HepG2 (cell line): Measurements from ENCODE around the gene FNDC3B. TPM values are rescaled to one million over a fixed set of nuclear protein-coding genes. Genes with fewer than 3 reads are reported as not detected.
A peak's percentile ranks its signal among the peaks of the same experiment; 100 is the strongest.

Experiments
- ATRX ChIP-seq: sonication (generic); formaldehyde crosslinking; IDR thresholded peaks from 2 replicates; pipeline ENCODE4 v1.4.0; 2020; ENCODE audit warnings: missing genetic modification reagents, borderline replicate concordance
- CEBPB ChIP-seq: IDR thresholded peaks from 2 replicates; pipeline ENCODE4 v1.6.1; 2011; ENCODE audit warnings: low read depth, low read length, improper control_type of control experiment, borderline replicate concordance
- ELF3 ChIP-seq: IDR thresholded peaks from 2 replicates; pipeline ENCODE4 v1.6.1; 2016; ENCODE audit warnings: missing genetic modification reagents, missing compliant biosample characterization
- ISL2 ChIP-seq: sonication (generic); formaldehyde crosslinking; IDR thresholded peaks from 2 replicates; pipeline ENCODE4 v1.5.0; 2020; ENCODE audit warnings: missing genetic modification reagents
- MBNL3 ChIP-seq: fragments of 250-450 bp; sonication (Bioruptor Pico); conservative IDR thresholded peaks from 2 replicates; pipeline ENCODE4 v1.8.0; 2022; ENCODE audit warnings: mild to moderate bottlenecking, inconsistent platforms
- MLLT10 ChIP-seq: sonication (generic); formaldehyde crosslinking; IDR thresholded peaks from 2 replicates; pipeline ENCODE4 v1.4.0; 2020; ENCODE audit warnings: missing genetic modification reagents
- PHF5A ChIP-seq: IDR thresholded peaks from one replicate; pipeline ENCODE4 v1.6.1; 2018; ENCODE audit warnings: low read depth, missing genetic modification reagents; ENCODE audit not compliant: unreplicated experiment
- RAD51 ChIP-seq: fragments of 450-650 bp; IDR thresholded peaks from 2 replicates; pipeline ENCODE4 v1.6.1; 2016; ENCODE audit warnings: borderline replicate concordance
- RFX1 ChIP-seq: fragments of 450-650 bp; IDR thresholded peaks from 2 replicates; pipeline ENCODE4 v1.6.1; 2017
- RFXANK ChIP-seq: IDR thresholded peaks from 2 replicates; pipeline ENCODE4 v1.6.1; 2016
- SNAPC2 ChIP-seq: sonication (generic); formaldehyde crosslinking; IDR thresholded peaks from 2 replicates; pipeline ENCODE4 v1.8.1; 2022; ENCODE audit warnings: mild to moderate bottlenecking, missing genetic modification reagents
- TP53 ChIP-seq: sonication (generic); formaldehyde crosslinking; conservative IDR thresholded peaks from 2 replicates; pipeline ENCODE4 v1.4.0; 2020; ENCODE audit warnings: missing genetic modification reagents
- ZMYM2 ChIP-seq: sonication (generic); formaldehyde crosslinking; IDR thresholded peaks from 2 replicates; pipeline ENCODE4 v1.8.0; 2022; ENCODE audit warnings: mild to moderate bottlenecking, missing genetic modification reagents
- ZNF263 ChIP-seq: sonication (generic); formaldehyde crosslinking; IDR thresholded peaks from 2 replicates; pipeline ENCODE4 v1.4.0; 2020; ENCODE audit warnings: missing genetic modification reagents
- ZNF382 ChIP-seq: sonication (generic); formaldehyde crosslinking; IDR thresholded peaks from 2 replicates; pipeline ENCODE4 v1.5.0; 2020; ENCODE audit warnings: missing genetic modification reagents, mild to moderate bottlenecking, borderline replicate concordance
- ZNF446 ChIP-seq: sonication (generic); formaldehyde crosslinking; IDR thresholded peaks from 2 replicates; pipeline ENCODE4 v1.5.0; 2020; ENCODE audit warnings: mild to moderate bottlenecking, missing genetic modification reagents
- ZNF496 ChIP-seq: sonication (generic); formaldehyde crosslinking; IDR thresholded peaks from 2 replicates; pipeline ENCODE4 v1.8.1; 2023; ENCODE audit warnings: mild to moderate bottlenecking, moderate library complexity, missing genetic modification reagents; ENCODE audit not compliant: insufficient replicate concordance
- ZNF782 ChIP-seq: sonication (generic); formaldehyde crosslinking; IDR thresholded peaks from 2 replicates; pipeline ENCODE4 v1.4.0; 2020; ENCODE audit warnings: missing genetic modification reagents, mild to moderate bottlenecking, borderline replicate concordance
- ZNF790 ChIP-seq: sonication (generic); formaldehyde crosslinking; IDR thresholded peaks from 2 replicates; pipeline ENCODE4 v1.8.0; 2022; ENCODE audit warnings: missing genetic modification reagents, mild to moderate bottlenecking, borderline replicate concordance
- ZSCAN21 ChIP-seq: sonication (generic); formaldehyde crosslinking; IDR thresholded peaks from 2 replicates; pipeline ENCODE4 v1.8.0; 2022; ENCODE audit warnings: mild to moderate bottlenecking, missing genetic modification reagents, moderate library complexity, borderline replicate concordance
- ZSCAN30 ChIP-seq: sonication (generic); formaldehyde crosslinking; IDR thresholded peaks from 2 replicates; pipeline ENCODE4 v1.5.0; 2020; ENCODE audit warnings: mild to moderate bottlenecking, missing genetic modification reagents
- polyA plus RNA-seq, 8 experiments: library from polyadenylated mRNA; depleted of rRNA in 3 of 8; stranded (reverse) in 7 of 8; unstranded in 1 of 8; fragments of >200 nt; fragmentation: Illumina TruSeq in 4 of 8; extraction: Trizol in 4 of 8; gene quantifications; 2 replicates each; pipeline versions ENCODE4 v1.2.1 to v1.2.3, GENCODE V29; 2011 to 2016; ENCODE audit warnings: low read depth in 4 of 8, missing spikeins in 1 of 8, mixed read lengths in 1 of 8; ENCODE audit not compliant: insufficient read depth in 1 of 8
- total RNA-seq, 5 experiments: library from RNA; depleted of rRNA; stranded (reverse); fragments of >200 nt; fragmentation: Illumina TruSeq; extraction: Trizol; gene quantifications; 2 replicates each; pipeline ENCODE4 v1.2.3, GENCODE V29; 2016; ENCODE audit warnings: low read depth in 1 of 5
- TF ChIP-seq, protein P1 (sequence below): sonication (generic); formaldehyde crosslinking; IDR thresholded peaks from 2 replicates; pipeline ENCODE4 v1.5.0; 2020; ENCODE audit warnings: missing genetic modification reagents
- TF ChIP-seq, protein P2 (sequence below): sonication (generic); formaldehyde crosslinking; IDR thresholded peaks from 2 replicates; pipeline ENCODE4 v1.4.0; 2020; ENCODE audit warnings: missing genetic modification reagents, borderline replicate concordance
- TF ChIP-seq, protein P3 (sequence below): sonication (generic); formaldehyde crosslinking; IDR thresholded peaks from 2 replicates; pipeline ENCODE4 v1.4.0; 2020; ENCODE audit warnings: missing genetic modification reagents
- TF ChIP-seq, protein P4 (sequence below): sonication (generic); formaldehyde crosslinking; IDR thresholded peaks from 2 replicates; pipeline ENCODE4 v1.5.0; 2020; ENCODE audit warnings: missing genetic modification reagents

FNDC3B gene
- total and polyA plus RNA-seq, 2 of the 13 experiments (the other 11 are each of a cell fraction or from before 2014, with no cell fraction given), result 74.8 to 103 TPM

DNA sequence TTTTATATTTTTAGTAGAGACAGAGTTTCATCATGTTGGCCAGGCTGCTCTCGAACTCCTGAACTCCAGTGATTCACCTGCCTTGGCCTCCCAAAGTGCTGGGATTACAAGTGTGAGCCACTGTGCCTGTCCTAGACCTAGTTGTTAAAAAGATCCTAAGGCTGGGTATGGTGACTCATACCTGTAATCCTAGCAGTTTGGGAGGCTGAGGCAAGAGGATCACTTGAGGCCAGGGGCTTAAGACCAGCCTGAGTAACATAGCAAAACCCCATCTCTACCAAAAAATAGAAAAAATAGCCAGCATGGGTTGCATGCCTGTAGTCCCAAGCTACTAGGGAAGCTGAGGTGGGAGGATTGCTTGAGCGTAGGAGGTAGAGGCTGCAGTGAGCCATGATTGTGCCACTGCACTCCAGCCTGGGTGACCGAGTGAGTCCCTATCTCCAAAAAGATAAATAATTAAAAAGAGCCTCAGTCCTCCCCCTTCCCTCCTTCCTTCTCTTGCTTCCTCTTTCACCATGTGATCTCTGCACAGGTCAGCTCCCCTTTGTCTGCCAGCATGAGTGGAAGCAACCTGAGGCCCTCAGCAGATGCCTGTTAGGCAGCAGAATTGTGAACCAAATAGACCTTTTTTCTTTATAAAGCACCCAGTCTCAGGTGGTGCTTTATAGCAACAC lies 9.8 kb upstream of the FNDC3B start (continued):
- TF ChIP-seq ZNF782 (CRISPR knock-in tag) (no peak), SNAPC2 (no peak), ZMYM2 (0 out of 2 replicates have a peak, but pooled peaks have one; percentile 22), ZNF446 (CRISPR knock-in tag) (no peak), ISL2 (no peak), ZNF790 (no peak), RFX1 (no peak), ATRX (CRISPR knock-in tag) (no peak), ZSCAN30 (CRISPR knock-in tag) (no peak), ZNF263 (CRISPR knock-in tag) (peak; percentile 79), ZSCAN21 (no peak), ZNF496 (CRISPR knock-in tag) (no peak), CEBPB (no peak; the same call in 1 of the 2 replicates), PHF5A (CRISPR knock-in tag) (no peak), ZNF382 (CRISPR knock-in tag) (no peak), TP53 (CRISPR knock-in tag) (no peak), ELF3 (0 out of 2 replicates have a peak, but pooled peaks have one; percentile 15), MLLT10 (no peak), RAD51 (no peak), RFXANK (no peak), MBNL3 (no peak)
- TF ChIP-seq, protein P1, sequence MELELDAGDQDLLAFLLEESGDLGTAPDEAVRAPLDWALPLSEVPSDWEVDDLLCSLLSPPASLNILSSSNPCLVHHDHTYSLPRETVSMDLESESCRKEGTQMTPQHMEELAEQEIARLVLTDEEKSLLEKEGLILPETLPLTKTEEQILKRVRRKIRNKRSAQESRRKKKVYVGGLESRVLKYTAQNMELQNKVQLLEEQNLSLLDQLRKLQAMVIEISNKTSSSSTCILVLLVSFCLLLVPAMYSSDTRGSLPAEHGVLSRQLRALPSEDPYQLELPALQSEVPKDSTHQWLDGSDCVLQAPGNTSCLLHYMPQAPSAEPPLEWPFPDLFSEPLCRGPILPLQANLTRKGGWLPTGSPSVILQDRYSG (CRISPR knock-in tag), result no peak
- TF ChIP-seq, protein P2, sequence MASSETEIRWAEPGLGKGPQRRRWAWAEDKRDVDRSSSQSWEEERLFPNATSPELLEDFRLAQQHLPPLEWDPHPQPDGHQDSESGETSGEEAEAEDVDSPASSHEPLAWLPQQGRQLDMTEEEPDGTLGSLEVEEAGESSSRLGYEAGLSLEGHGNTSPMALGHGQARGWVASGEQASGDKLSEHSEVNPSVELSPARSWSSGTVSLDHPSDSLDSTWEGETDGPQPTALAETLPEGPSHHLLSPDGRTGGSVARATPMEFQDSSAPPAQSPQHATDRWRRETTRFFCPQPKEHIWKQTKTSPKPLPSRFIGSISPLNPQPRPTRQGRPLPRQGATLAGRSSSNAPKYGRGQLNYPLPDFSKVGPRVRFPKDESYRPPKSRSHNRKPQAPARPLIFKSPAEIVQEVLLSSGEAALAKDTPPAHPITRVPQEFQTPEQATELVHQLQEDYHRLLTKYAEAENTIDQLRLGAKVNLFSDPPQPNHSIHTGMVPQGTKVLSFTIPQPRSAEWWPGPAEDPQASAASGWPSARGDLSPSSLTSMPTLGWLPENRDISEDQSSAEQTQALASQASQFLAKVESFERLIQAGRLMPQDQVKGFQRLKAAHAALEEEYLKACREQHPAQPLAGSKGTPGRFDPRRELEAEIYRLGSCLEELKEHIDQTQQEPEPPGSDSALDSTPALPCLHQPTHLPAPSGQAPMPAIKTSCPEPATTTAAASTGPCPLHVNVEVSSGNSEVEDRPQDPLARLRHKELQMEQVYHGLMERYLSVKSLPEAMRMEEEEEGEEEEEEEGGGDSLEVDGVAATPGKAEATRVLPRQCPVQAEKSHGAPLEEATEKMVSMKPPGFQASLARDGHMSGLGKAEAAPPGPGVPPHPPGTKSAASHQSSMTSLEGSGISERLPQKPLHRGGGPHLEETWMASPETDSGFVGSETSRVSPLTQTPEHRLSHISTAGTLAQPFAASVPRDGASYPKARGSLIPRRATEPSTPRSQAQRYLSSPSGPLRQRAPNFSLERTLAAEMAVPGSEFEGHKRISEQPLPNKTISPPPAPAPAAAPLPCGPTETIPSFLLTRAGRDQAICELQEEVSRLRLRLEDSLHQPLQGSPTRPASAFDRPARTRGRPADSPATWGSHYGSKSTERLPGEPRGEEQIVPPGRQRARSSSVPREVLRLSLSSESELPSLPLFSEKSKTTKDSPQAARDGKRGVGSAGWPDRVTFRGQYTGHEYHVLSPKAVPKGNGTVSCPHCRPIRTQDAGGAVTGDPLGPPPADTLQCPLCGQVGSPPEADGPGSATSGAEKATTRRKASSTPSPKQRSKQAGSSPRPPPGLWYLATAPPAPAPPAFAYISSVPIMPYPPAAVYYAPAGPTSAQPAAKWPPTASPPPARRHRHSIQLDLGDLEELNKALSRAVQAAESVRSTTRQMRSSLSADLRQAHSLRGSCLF (CRISPR knock-in tag), result no peak
- TF ChIP-seq, protein P3, sequence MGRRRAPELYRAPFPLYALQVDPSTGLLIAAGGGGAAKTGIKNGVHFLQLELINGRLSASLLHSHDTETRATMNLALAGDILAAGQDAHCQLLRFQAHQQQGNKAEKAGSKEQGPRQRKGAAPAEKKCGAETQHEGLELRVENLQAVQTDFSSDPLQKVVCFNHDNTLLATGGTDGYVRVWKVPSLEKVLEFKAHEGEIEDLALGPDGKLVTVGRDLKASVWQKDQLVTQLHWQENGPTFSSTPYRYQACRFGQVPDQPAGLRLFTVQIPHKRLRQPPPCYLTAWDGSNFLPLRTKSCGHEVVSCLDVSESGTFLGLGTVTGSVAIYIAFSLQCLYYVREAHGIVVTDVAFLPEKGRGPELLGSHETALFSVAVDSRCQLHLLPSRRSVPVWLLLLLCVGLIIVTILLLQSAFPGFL (CRISPR knock-in tag), result no peak
- TF ChIP-seq, protein P4, sequence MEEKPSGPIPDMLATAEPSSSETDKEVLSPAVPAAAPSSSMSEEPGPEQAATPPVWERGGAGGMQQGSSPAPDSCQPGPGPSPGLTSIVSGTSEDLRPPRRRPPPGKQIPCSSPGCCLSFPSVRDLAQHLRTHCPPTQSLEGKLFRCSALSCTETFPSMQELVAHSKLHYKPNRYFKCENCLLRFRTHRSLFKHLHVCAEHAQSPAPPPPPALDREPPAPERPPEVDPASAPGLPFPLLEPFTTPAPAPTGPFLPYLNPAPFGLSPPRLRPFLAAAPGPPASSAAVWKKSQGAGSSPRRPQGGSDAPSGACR (CRISPR knock-in tag), result no peak
